Loucy (cell line): Measurements from ENCODE around the gene SPC25.
"Not testable (repeated sequence)": the region's sequence is repeated elsewhere in the genome, so short reads cannot be mapped to it uniquely, and the experiment has no call there.

ENCODE experiments used
- H2AFZ ChIP-seq: fragments of 200-600 bp; sonication (generic); 2 replicates; pipeline ENCODE4 v1.6.0; 2016; ENCODE audit warnings: antibody characterized with exemption, mild to moderate bottlenecking, low read length, moderate library complexity
- H3F3A ChIP-seq: fragments of 200-600 bp; 2 replicates; pipeline ENCODE4 v1.6.0; 2016; ENCODE audit warnings: antibody characterized with exemption, low read depth, mild to moderate bottlenecking
- H3K27me3 ChIP-seq: fragments of 200-600 bp; sonication (generic); 2 replicates; pipeline ENCODE4 v1.6.1; 2014; ENCODE audit warnings: low read length, mild to moderate bottlenecking; ENCODE audit not compliant: insufficient read depth, poor library complexity, severe bottlenecking
- H3K36me3 ChIP-seq: fragments of 200-600 bp; sonication (generic); 2 replicates; pipeline ENCODE4 v1.6.1; 2016; ENCODE audit warnings: low read length; ENCODE audit not compliant: insufficient read depth
- H3K4me1 ChIP-seq: fragments of 200-600 bp; sonication (generic); 2 replicates; pipeline ENCODE4 v1.5.1; 2014; ENCODE audit warnings: low read length, mild to moderate bottlenecking; ENCODE audit not compliant: insufficient read depth, poor library complexity, severe bottlenecking
- H3K4me2 ChIP-seq: fragments of 200-600 bp; sonication (generic); 2 replicates; pipeline ENCODE4 v1.6.0; 2014; ENCODE audit warnings: antibody characterized with exemption, low read length, low read depth, mild to moderate bottlenecking; ENCODE audit not compliant: poor library complexity, severe bottlenecking
- H3K4me3 ChIP-seq: fragments of 200-600 bp; sonication (generic); 2 replicates; pipeline ENCODE4 v1.5.1; 2014; ENCODE audit warnings: low read length, mild to moderate bottlenecking, mixed read lengths; ENCODE audit not compliant: poor library complexity, severe bottlenecking
- H3K79me2 ChIP-seq: fragments of 200-600 bp; sonication (generic); 2 replicates; pipeline ENCODE4 v1.6.1; 2014; ENCODE audit warnings: low read length; ENCODE audit not compliant: insufficient read depth
- H3K9ac ChIP-seq: fragments of 200-600 bp; sonication (generic); 2 replicates; pipeline ENCODE4 v1.6.0; 2014; ENCODE audit warnings: mild to moderate bottlenecking, low read depth, low read length, moderate library complexity; ENCODE audit not compliant: poor library complexity, severe bottlenecking
- H3K9me2 ChIP-seq: fragments of 200-600 bp; sonication (generic); replicated peaks from 2 replicates; pipeline ENCODE4 v1.6.1; 2016; ENCODE audit warnings: low read depth, low read length, mixed read lengths
- H3K9me3 ChIP-seq: fragments of 200-600 bp; sonication (generic); 2 replicates; pipeline ENCODE4 v1.6.1; 2014; ENCODE audit warnings: mild to moderate bottlenecking, antibody characterized with exemption, low read length, low read depth; ENCODE audit not compliant: insufficient read depth
- H4K20me1 ChIP-seq: fragments of 200-600 bp; sonication (generic); 2 replicates; pipeline ENCODE4 v1.6.0; 2014; ENCODE audit warnings: antibody characterized with exemption, low read length, mild to moderate bottlenecking; ENCODE audit not compliant: insufficient read depth, poor library complexity, severe bottlenecking
- EZH2phosphoT487 ChIP-seq: fragments of 200-600 bp; IDR thresholded peaks from 2 replicates; pipeline ENCODE4 v1.6.1; 2018; ENCODE audit warnings: antibody characterized with exemption, mild to moderate bottlenecking, moderate library complexity, borderline replicate concordance
- TF ChIP-seq, protein P1 (sequence below): fragments of 200-600 bp; sonication (generic); conservative IDR thresholded peaks from 2 replicates; pipeline ENCODE4 v1.5.1; 2014; ENCODE audit warnings: mild to moderate bottlenecking, antibody characterized with exemption, low read length

SPC25 gene

DNA sequence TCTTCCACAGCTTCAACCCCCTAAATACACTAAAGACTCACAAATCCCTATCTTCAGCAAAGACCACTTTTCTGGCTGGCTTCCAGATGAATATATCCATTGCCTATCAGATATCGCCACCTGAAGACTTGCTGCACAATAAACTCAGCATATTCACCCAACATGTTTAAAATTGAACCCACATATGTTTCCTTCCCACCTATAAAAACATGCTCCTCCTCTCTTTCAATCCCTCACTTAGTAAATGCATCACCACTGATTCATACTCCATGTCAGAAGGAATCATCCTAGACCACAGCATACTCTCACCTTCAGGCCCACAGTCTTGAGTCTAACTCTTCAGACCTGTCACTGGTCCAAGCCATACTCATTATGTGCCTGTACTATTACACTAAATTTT, 5.3 kb downstream of the SPC25 start:
- Histone ChIP-seq H3F3A (no peaks in the 10 kb centered on the region), H3K27me3 (no peaks in the 10 kb centered on the region), H3K9me3 (no peaks in the 10 kb centered on the region), H3K4me3 (peak overlapping the region; percentile 33), H3K4me2 (peak overlapping the region; percentile 41), H3K9me2 (no peaks in the 10 kb centered on the region), H3K79me2 (peaks cover 67% of the 10 kb centered on the region), H2AFZ (no peak overlapping the region), H3K9ac (no peak overlapping the region), H4K20me1 (no peaks in the 10 kb centered on the region), H3K4me1 (peaks cover 38% of the 10 kb centered on the region), H3K36me3 (no peaks in the 10 kb centered on the region)
- TF ChIP-seq EZH2phosphoT487, result no peak
- TF ChIP-seq, protein P1, sequence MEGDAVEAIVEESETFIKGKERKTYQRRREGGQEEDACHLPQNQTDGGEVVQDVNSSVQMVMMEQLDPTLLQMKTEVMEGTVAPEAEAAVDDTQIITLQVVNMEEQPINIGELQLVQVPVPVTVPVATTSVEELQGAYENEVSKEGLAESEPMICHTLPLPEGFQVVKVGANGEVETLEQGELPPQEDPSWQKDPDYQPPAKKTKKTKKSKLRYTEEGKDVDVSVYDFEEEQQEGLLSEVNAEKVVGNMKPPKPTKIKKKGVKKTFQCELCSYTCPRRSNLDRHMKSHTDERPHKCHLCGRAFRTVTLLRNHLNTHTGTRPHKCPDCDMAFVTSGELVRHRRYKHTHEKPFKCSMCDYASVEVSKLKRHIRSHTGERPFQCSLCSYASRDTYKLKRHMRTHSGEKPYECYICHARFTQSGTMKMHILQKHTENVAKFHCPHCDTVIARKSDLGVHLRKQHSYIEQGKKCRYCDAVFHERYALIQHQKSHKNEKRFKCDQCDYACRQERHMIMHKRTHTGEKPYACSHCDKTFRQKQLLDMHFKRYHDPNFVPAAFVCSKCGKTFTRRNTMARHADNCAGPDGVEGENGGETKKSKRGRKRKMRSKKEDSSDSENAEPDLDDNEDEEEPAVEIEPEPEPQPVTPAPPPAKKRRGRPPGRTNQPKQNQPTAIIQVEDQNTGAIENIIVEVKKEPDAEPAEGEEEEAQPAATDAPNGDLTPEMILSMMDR, result 0 out of 2 replicates have a peak, but pooled peaks have one; percentile 12

DNA sequence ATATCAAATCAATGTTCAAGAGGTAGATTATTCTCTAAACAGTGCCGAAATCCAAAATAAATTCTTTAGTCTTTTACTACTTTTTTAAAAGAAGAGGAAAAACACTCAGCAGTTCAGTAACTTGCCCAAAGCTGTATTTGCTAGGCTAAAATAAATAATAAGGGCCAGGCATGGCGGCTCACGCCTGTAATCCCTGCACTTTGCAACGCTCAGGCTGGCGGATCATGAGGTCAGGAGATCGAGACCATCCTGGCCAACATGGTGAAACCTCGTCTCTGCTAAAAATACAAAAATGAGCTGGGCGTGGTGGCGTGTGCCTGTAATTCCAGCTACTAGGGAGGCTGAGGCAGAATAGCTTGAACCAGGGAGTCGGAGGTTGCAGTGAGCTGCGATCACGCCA, 8.1 kb downstream of the SPC25 start:
- not testable (repeated sequence) for H3K9me2 ChIP-seq, H4K20me1 ChIP-seq, H3K9me3 ChIP-seq, H3K9ac ChIP-seq, H3K36me3 ChIP-seq, H3K4me3 ChIP-seq, H2AFZ ChIP-seq, H3F3A ChIP-seq, H3K27me3 ChIP-seq, H3K4me2 ChIP-seq
- Histone ChIP-seq H3K79me2 (peaks cover 44% of the 10 kb centered on the region), H3K4me1 (peaks cover 26% of the 10 kb centered on the region)

DNA sequence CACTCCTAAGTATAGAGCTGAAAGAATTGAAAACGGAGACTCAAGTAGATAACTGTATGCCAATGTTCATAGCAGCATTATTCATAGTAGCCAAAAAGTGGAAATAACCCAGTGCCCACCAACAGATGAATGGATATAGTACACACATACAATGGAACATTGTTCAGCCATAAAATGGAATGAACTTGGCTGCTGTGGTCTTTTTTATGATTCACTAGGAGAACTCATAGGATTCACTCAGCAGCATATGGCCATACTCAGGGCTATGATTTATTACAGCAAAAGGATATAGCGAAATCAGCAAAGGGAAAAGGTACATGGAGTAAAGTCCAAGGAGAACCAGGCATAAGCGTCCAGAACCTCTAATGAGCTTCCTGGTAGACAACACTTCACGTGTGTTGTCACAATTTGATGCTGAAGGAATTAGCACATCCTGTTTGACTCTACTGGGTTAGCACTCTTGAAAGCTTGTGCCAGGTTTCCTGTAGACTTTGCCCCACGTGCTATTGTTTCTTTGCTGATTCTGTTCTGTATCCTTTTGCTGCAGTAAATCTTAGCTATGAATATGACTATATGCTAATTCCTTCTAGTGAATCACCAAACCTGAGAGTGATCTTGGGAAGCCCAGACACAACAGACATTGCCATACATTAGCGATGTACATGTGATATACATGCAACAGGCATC, 15.7 kb downstream of the SPC25 start:
- Histone ChIP-seq H3K4me3 (no peak overlapping the region), H3K4me2 (no peak overlapping the region), H3F3A (no peaks in the 10 kb centered on the region), H3K79me2 (no peaks in the 10 kb centered on the region), H3K4me1 (peaks cover 5% of the 10 kb centered on the region), H3K36me3 (peaks cover 45% of the 10 kb centered on the region), H3K9ac (no peak overlapping the region), H4K20me1 (no peaks in the 10 kb centered on the region), H3K9me3 (no peaks in the 10 kb centered on the region), H2AFZ (no peak overlapping the region), H3K27me3 (no peaks in the 10 kb centered on the region), H3K9me2 (no peaks in the 10 kb centered on the region)
- TF ChIP-seq EZH2phosphoT487, result no peak
- TF ChIP-seq, protein P1, result no peak

DNA sequence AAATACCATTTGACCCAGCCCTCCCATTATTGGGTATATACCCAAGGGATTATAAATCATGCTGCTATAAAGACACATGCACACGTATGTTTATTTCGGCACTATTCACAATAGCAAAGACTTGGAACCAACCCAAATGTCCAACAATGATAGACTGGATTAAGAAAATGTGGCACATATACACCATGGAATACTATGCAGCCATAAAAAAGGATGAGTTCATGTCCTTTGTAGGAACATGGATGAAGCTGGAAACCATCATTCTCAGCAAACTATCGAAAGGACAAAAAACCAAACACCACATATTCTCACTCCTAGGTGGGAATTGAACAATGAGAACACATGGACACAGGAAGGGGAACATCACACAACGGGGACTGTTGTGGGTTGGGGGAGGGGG, 19.4 kb downstream of the SPC25 start:
- H3F3A ChIP-seq, H4K20me1 ChIP-seq, H2AFZ ChIP-seq, H3K27me3 ChIP-seq, H3K4me2 ChIP-seq, H3K9me2 ChIP-seq, H3K9ac ChIP-seq, H3K4me3 ChIP-seq, H3K9me3 ChIP-seq, H3K79me2 ChIP-seq, H3K4me1 ChIP-seq: not testable (repeated sequence)
- H3K36me3 ChIP-seq, result peaks cover 45% of the 10 kb centered on the region

DNA sequence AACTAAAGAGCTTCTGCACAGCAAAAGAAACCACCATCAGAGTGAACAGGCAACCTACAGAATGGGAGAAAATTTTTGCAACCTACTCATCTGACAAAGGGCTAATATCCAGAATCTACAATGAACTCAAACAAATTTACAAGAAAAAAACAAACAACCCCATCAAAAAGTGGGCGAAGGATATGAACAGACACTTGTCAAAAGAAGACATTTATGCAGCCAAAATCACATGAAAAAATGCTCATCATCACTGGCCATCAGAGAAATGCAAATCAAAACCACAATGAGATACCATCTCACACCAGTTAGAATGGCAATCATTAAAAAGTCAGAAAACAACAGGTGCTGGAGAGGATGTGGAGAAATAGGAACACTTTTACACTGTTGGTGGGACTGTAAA, 19.9 kb downstream of the SPC25 start:
- H3K79me2 ChIP-seq, H3F3A ChIP-seq, H3K4me3 ChIP-seq, H3K9ac ChIP-seq, H3K27me3 ChIP-seq, H2AFZ ChIP-seq, H3K9me2 ChIP-seq, H4K20me1 ChIP-seq, H3K9me3 ChIP-seq, H3K4me1 ChIP-seq, H3K4me2 ChIP-seq: not testable (repeated sequence)
- peaks cover 42% of the 10 kb centered on the region for H3K36me3 ChIP-seq

DNA sequence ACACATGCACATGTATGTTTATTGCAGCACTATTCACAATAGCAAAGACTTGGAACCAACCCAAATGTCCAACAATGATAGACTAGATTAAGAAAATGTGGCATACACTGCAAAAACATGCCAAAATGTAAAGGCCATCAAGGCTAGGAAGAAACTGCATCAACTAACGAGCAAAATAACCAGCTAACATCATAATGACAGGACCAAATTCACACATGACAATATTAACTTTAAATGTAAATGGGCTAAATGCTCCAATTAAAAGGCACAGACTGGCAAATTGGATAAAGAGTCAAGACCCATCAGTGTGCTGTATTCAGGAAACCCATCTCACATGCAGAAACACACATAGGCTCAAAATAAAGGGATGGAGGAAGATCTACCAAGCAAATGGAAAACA, 23.1 kb downstream of the SPC25 start:
- not testable (repeated sequence) for H3K9me2 ChIP-seq, H3K9me3 ChIP-seq, H3K4me2 ChIP-seq, H3K4me1 ChIP-seq, H3F3A ChIP-seq, H3K79me2 ChIP-seq, H3K9ac ChIP-seq, H2AFZ ChIP-seq, H3K27me3 ChIP-seq, H4K20me1 ChIP-seq, H3K4me3 ChIP-seq
- H3K36me3 ChIP-seq, result peaks cover 40% of the 10 kb centered on the region
